GM12891 (cell line): ENCODE results near the gene DDN.

Experiments
- DNase-seq: peaks from one replicate; pipeline ENCODE4 v3.0.0; 2011; ENCODE audit warnings: low spot score; ENCODE audit not compliant: insufficient read length
- FAIRE-seq: peaks from 2 replicates; lab custom pipeline; 2011; peaks lifted over from hg19 to GRCh38; lab: Jason Lieb, UNC
- PAX5 ChIP-seq: IDR thresholded peaks from 2 replicates; pipeline ENCODE4 v1.6.1; 2011; ENCODE audit warnings: low read length, moderate library complexity, mild to moderate bottlenecking; ENCODE audit not compliant: insufficient read depth, severe bottlenecking
- POLR2A ChIP-seq: IDR thresholded peaks from 2 replicates; pipeline ENCODE4 v1.6.1; 2011; ENCODE audit warnings: low read depth, low read length, control low read depth
- POLR2AphosphoS5 ChIP-seq: IDR thresholded peaks from 2 replicates; pipeline ENCODE4 v1.6.1; 2011; ENCODE audit warnings: low read depth, low read length, control low read depth
- POU2F2 ChIP-seq: IDR thresholded peaks from 2 replicates; pipeline ENCODE4 v1.6.1; 2011; ENCODE audit warnings: low read depth, mild to moderate bottlenecking, control low read depth, low read length, moderate library complexity
- SPI1 ChIP-seq: IDR thresholded peaks from 2 replicates; pipeline ENCODE4 v1.6.1; 2011; ENCODE audit warnings: low read depth, low read length, control low read depth
- TAF1 ChIP-seq: IDR thresholded peaks from 2 replicates; pipeline ENCODE4 v1.6.1; 2011; ENCODE audit warnings: low read depth, low read length, control low read depth

The DDN gene

GRCh38 chr12:49024543-49024942 lies 25.4 kb upstream of the DDN start:
- DNase-seq, result no peak
- FAIRE-seq, result no peak
- no peak for TF ChIP-seq POU2F2
- TF ChIP-seq SPI1, result no peak
- TF ChIP-seq POLR2AphosphoS5, result no peak
- TF ChIP-seq TAF1, result no peak
- no peak for TF ChIP-seq PAX5
- no peak for TF ChIP-seq POLR2A

GRCh38 chr12:49023812-49024211 lies 24.6 kb upstream of the DDN start:
- no peak for TF ChIP-seq POLR2A
- TF ChIP-seq POU2F2, result no peak
- no peak for TF ChIP-seq POLR2AphosphoS5
- no peak for TF ChIP-seq TAF1
- TF ChIP-seq SPI1, result no peak
- no peak for TF ChIP-seq PAX5
- FAIRE-seq (no peak), DNase-seq (no peak)

- TF ChIP-seq PAX5 (no peak), POLR2AphosphoS5 (no peak), POU2F2 (no peak), SPI1 (no peak), TAF1 (no peak), POLR2A (no peak)
- FAIRE-seq (no peak), DNase-seq (no peak)
These were observed 23.5 kb upstream of the DDN start for GRCh38 chr12:49022558-49023178.

GRCh38 chr12:49021292-49021915 lies 22.2 kb upstream of the DDN start:
- TF ChIP-seq POLR2A (no peak), POLR2AphosphoS5 (no peak), SPI1 (no peak), POU2F2 (no peak), TAF1 (no peak), PAX5 (no peak)
- FAIRE-seq (no peak), DNase-seq (no peak)

- TF ChIP-seq POLR2A (no peak), SPI1 (no peak), TAF1 (no peak), PAX5 (no peak), POLR2AphosphoS5 (no peak), POU2F2 (no peak)
- FAIRE-seq, result no peak
These were observed 21.3 kb upstream of the DDN start for GRCh38 chr12:49020441-49020840.

GRCh38 chr12:49019443-49020324 lies 20.5 kb upstream of the DDN start:
- peak; percentile 71 for DNase-seq
- TF ChIP-seq TAF1 (no peak), POU2F2 (no peak), PAX5 (no peak), SPI1 (no peak), POLR2AphosphoS5 (no peak), POLR2A (no peak)
- FAIRE-seq, result no peak

More at GRCh38 chr12:49020441-49020840, 21.3 kb upstream of the DDN start:
- no peak for DNase-seq

GRCh38 chr12:49019120-49019430 lies 19.9 kb upstream of the DDN start:
- TF ChIP-seq TAF1 (no peak), POLR2AphosphoS5 (no peak), SPI1 (no peak), POU2F2 (no peak), POLR2A (no peak), PAX5 (no peak)
- FAIRE-seq (no peak), DNase-seq (no peak)

GRCh38 chr12:49018261-49019119 lies 19.3 kb upstream of the DDN start, which contains the start of gene PRKAG1:
PRKAG1 (minus strand) TSS chr12:49018776; CDS start chr12:49018740, 36 bp downstream.
- DNase-seq, result peak; percentile 99
- FAIRE-seq, result peak; percentile 93
- peak; percentile 94 for TF ChIP-seq TAF1
- no peak for TF ChIP-seq PAX5
- TF ChIP-seq SPI1, result peak; percentile 64
- TF ChIP-seq POU2F2, result peak; percentile 76; the same call in 1 of the 2 replicates
- peak; percentile 94 for TF ChIP-seq POLR2A
- peak; percentile 93 for TF ChIP-seq POLR2AphosphoS5
